Astrocyte (in vitro differentiated cells and primary cell): Measurements from ENCODE around the gene GPR39. TPM values are rescaled to one million over a fixed set of nuclear protein-coding genes. Genes with fewer than 3 reads are reported as not detected.
A peak's percentile ranks its signal among the peaks of the same experiment; 100 is the strongest.

Experiments
- DNase-seq: peaks from one replicate; pipeline ENCODE4 v3.0.0-alpha.2; 2010; ENCODE audit warnings: low read depth
- FAIRE-seq: peaks from 2 replicates; lab custom pipeline; 2011; peaks lifted over from hg19 to GRCh38; lab: Jason Lieb, UNC
- H2AFZ ChIP-seq: 2 replicates; pipeline ENCODE4 v1.6.0; 2012; ENCODE audit warnings: low read depth, low read length, inconsistent platforms
- H3K27ac ChIP-seq: 2 replicates; pipeline ENCODE4 v1.5.1; 2011; ENCODE audit warnings: low read depth, low read length, inconsistent platforms
- H3K27me3 ChIP-seq: 2 replicates; pipeline ENCODE4 v1.6.0; 2011; ENCODE audit warnings: low read length, inconsistent platforms; ENCODE audit not compliant: insufficient read depth
- H3K36me3 ChIP-seq: 2 replicates; pipeline ENCODE4 v1.5.1; 2011; ENCODE audit warnings: low read length, inconsistent platforms; ENCODE audit not compliant: insufficient read depth
- H3K4me1 ChIP-seq: 2 replicates; pipeline ENCODE4 v1.5.1; 2011; ENCODE audit warnings: low read length, inconsistent platforms; ENCODE audit not compliant: insufficient read depth
- H3K4me2 ChIP-seq: 2 replicates; pipeline ENCODE4 v1.6.0; 2012; ENCODE audit warnings: low read length, inconsistent platforms
- H3K4me3 ChIP-seq: 2 replicates; pipeline ENCODE4 v1.5.1; 2011; ENCODE audit warnings: low read depth, mild to moderate bottlenecking, low read length, inconsistent platforms; ENCODE audit not compliant: insufficient read depth
- H3K79me2 ChIP-seq: 2 replicates; pipeline ENCODE4 v1.6.0; 2012; ENCODE audit warnings: mild to moderate bottlenecking, low read length, inconsistent platforms; ENCODE audit not compliant: insufficient read depth
- H3K9ac ChIP-seq: 2 replicates; pipeline ENCODE4 v1.6.0; 2012; ENCODE audit warnings: mild to moderate bottlenecking, low read length, inconsistent platforms
- H3K9me3 ChIP-seq: 2 replicates; pipeline ENCODE4 v1.5.1; 2012; ENCODE audit warnings: low read depth, mild to moderate bottlenecking, low read length, inconsistent platforms; ENCODE audit not compliant: insufficient read depth
- H4K20me1 ChIP-seq: 2 replicates; pipeline ENCODE4 v1.6.0; 2012; ENCODE audit warnings: low read length, inconsistent platforms; ENCODE audit not compliant: insufficient read depth
- H3K27ac Mint-ChIP-seq: one replicate; pipeline ENCODE4 v1.8.0; 2021; ENCODE audit warnings: mild to moderate bottlenecking, mixed read lengths; ENCODE audit not compliant: unreplicated experiment
- H3K27me3 Mint-ChIP-seq: one replicate; pipeline ENCODE4 v1.8.0; 2021; ENCODE audit warnings: low read depth, mixed read lengths; ENCODE audit not compliant: unreplicated experiment
- H3K36me3 Mint-ChIP-seq: one replicate; pipeline ENCODE4 v1.8.0; 2021; ENCODE audit warnings: low read depth, mixed read lengths; ENCODE audit not compliant: unreplicated experiment
- H3K4me1 Mint-ChIP-seq: one replicate; pipeline ENCODE4 v1.8.0; 2021; ENCODE audit warnings: low read depth, mixed read lengths; ENCODE audit not compliant: unreplicated experiment
- H3K4me3 Mint-ChIP-seq: one replicate; pipeline ENCODE4 v1.8.0; 2021; ENCODE audit warnings: mild to moderate bottlenecking, moderate library complexity, mixed read lengths; ENCODE audit not compliant: unreplicated experiment
- H3K9me3 Mint-ChIP-seq: one replicate; pipeline ENCODE4 v1.8.0; 2021; ENCODE audit warnings: mild to moderate bottlenecking, mixed read lengths; ENCODE audit not compliant: unreplicated experiment
- CTCF ChIP-seq: IDR thresholded peaks from 2 replicates; pipeline ENCODE4 v1.5.1; 2011; ENCODE audit warnings: low read depth, mild to moderate bottlenecking, inconsistent platforms, low read length, moderate library complexity; ENCODE audit not compliant: insufficient read depth
- EZH2 ChIP-seq: IDR thresholded peaks from 2 replicates; pipeline ENCODE4 v1.6.1; 2012; ENCODE audit warnings: mild to moderate bottlenecking, low read length, inconsistent platforms; ENCODE audit not compliant: insufficient read depth
- total RNA-seq: library from RNA; stranded (reverse); gene quantifications from 2 replicates; pipeline ENCODE4 v1.2.1, GENCODE V29; 2021

Gene GPR39
- total RNA-seq, 1 donor from 2014 or later, result 4.4 TPM

- no peaks in the 10 kb centered on the region for H3K27me3 ChIP-seq
- Mint-ChIP-seq H3K4me3 (no peak overlapping the region), H3K27me3 (peaks cover 4% of the 10 kb centered on the region), H3K9me3 (peaks cover 7% of the 10 kb centered on the region), H3K36me3 (no peaks in the 10 kb centered on the region), H3K27ac (no peak overlapping the region), H3K4me1 (peaks cover 2% of the 10 kb centered on the region)
- no peaks in the 10 kb centered on the region for H3K4me1 ChIP-seq
- no peak overlapping the region for H3K4me3 ChIP-seq
- H3K9me3 ChIP-seq, result peaks cover 2% of the 10 kb centered on the region
- peak; percentile 34 for DNase-seq
- no peaks in the 10 kb centered on the region for H3K79me2 ChIP-seq
- H4K20me1 ChIP-seq, result no peaks in the 10 kb centered on the region
- no peak overlapping the region for H3K4me2 ChIP-seq
- peak overlapping the region; percentile 18 for H2AFZ ChIP-seq
- no peak for TF ChIP-seq EZH2
- TF ChIP-seq CTCF, result no peak
- no peak for FAIRE-seq
- no peak overlapping the region for H3K27ac ChIP-seq
- no peak overlapping the region for H3K9ac ChIP-seq
- no peaks in the 10 kb centered on the region for H3K36me3 ChIP-seq
Observed at GRCh38 chr2:132384491-132385151, 32.0 kb upstream of the GPR39 start.

- H3K79me2 ChIP-seq, result no peaks in the 10 kb centered on the region
- no peak overlapping the region for H2AFZ ChIP-seq
- no peak overlapping the region for H3K4me3 ChIP-seq
- H3K27me3 ChIP-seq, result no peaks in the 10 kb centered on the region
- H3K4me1 ChIP-seq, result no peaks in the 10 kb centered on the region
- H3K4me3 Mint-ChIP-seq, result no peak overlapping the region
- peaks cover 2% of the 10 kb centered on the region for H3K4me1 Mint-ChIP-seq
- no peak for TF ChIP-seq CTCF
- TF ChIP-seq EZH2, result no peak
- H3K27ac Mint-ChIP-seq, result no peak overlapping the region
- FAIRE-seq (no peak), DNase-seq (no peak)
- H3K36me3 ChIP-seq, result no peaks in the 10 kb centered on the region
- no peaks in the 10 kb centered on the region for H4K20me1 ChIP-seq
- no peak overlapping the region for H3K27ac ChIP-seq
- H3K9ac ChIP-seq, result no peak overlapping the region
- peaks cover 3% of the 10 kb centered on the region for H3K27me3 Mint-ChIP-seq
- H3K4me2 ChIP-seq, result no peak overlapping the region
- H3K36me3 Mint-ChIP-seq, result no peaks in the 10 kb centered on the region
- H3K9me3 Mint-ChIP-seq, result peaks cover 2% of the 10 kb centered on the region
- H3K9me3 ChIP-seq, result no peaks in the 10 kb centered on the region
Observed at GRCh38 chr2:132387126-132387525, 29.5 kb upstream of the GPR39 start.

- H3K4me2 ChIP-seq, result no peak overlapping the region
- H3K27ac ChIP-seq, result no peak overlapping the region
- H3K27me3 ChIP-seq, result no peaks in the 10 kb centered on the region
- H3K27me3 Mint-ChIP-seq, result peaks cover 2% of the 10 kb centered on the region
- H3K4me3 Mint-ChIP-seq, result no peak overlapping the region
- no peak overlapping the region for H3K27ac Mint-ChIP-seq
- H3K36me3 ChIP-seq, result no peaks in the 10 kb centered on the region
- H3K9ac ChIP-seq, result no peak overlapping the region
- FAIRE-seq, result no peak
- no peaks in the 10 kb centered on the region for H4K20me1 ChIP-seq
- no peak for DNase-seq
- no peak overlapping the region for H2AFZ ChIP-seq
- H3K9me3 Mint-ChIP-seq, result no peaks in the 10 kb centered on the region
- H3K4me3 ChIP-seq, result no peak overlapping the region
- H3K4me1 ChIP-seq, result no peaks in the 10 kb centered on the region
- no peaks in the 10 kb centered on the region for H3K79me2 ChIP-seq
- no peaks in the 10 kb centered on the region for H3K9me3 ChIP-seq
- no peaks in the 10 kb centered on the region for H3K36me3 Mint-ChIP-seq
- TF ChIP-seq CTCF (no peak), EZH2 (no peak)
- H3K4me1 Mint-ChIP-seq, result peaks cover 5% of the 10 kb centered on the region
Observed at GRCh38 chr2:132390076-132390475, 26.5 kb upstream of the GPR39 start.
